HEK293T (cell line): ENCODE data around the gene RHBDD1.

Experiments
- BHLHE40 ChIP-seq: fragments of 450-650 bp; IDR thresholded peaks from 2 replicates; pipeline ENCODE4 v1.6.1; 2016; ENCODE audit warnings: mild to moderate bottlenecking, moderate library complexity, borderline replicate concordance
- CTBP1 ChIP-seq: fragments of 450-650 bp; IDR thresholded peaks from 2 replicates; pipeline ENCODE4 v1.6.1; 2016; ENCODE audit warnings: borderline replicate concordance
- FOXM1 ChIP-seq: fragments of 450-650 bp; IDR thresholded peaks from 2 replicates; pipeline ENCODE4 v1.6.1; 2017; ENCODE audit warnings: mild to moderate bottlenecking, borderline replicate concordance
- L3MBTL2 ChIP-seq: fragments of 450-650 bp; conservative IDR thresholded peaks from 2 replicates; pipeline ENCODE4 v1.6.1; 2016; ENCODE audit warnings: mild to moderate bottlenecking
- LEF1 ChIP-seq: fragments of 450-650 bp; IDR thresholded peaks from 2 replicates; pipeline ENCODE4 v1.6.1; 2017; ENCODE audit warnings: mild to moderate bottlenecking, borderline replicate concordance
- NFRKB ChIP-seq: fragments of 450-650 bp; IDR thresholded peaks from 2 replicates; pipeline ENCODE4 v1.6.1; 2016; ENCODE audit warnings: mild to moderate bottlenecking, moderate library complexity
- SUZ12 ChIP-seq: fragments of 450-650 bp; IDR thresholded peaks from 2 replicates; pipeline ENCODE4 v1.6.1; 2016; ENCODE audit warnings: mild to moderate bottlenecking
- TARDBP ChIP-seq: fragments of 450-650 bp; IDR thresholded peaks from 2 replicates; pipeline ENCODE4 v1.6.1; 2016
- TF ChIP-seq, protein P1 (sequence below): fragments of 450-650 bp; IDR thresholded peaks from 2 replicates; pipeline ENCODE4 v1.6.1; 2016

DNA sequence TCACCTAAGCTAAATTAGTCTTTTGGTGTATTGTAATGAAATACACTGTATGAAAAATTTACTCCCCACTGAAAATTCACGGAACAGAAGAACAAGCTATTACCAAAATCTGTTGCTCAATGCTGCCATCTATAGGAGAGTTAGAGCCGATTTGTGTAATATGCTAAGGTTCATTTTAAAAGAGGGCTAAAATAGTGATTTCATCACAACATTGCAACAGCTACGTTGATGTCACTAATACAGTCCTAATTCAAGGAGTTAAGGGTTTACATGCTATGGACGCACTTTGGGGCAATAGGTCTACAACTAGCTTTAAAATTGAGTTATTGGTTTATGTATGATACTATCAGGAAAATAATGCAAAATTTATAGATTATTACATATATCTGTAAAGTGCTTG is 33.3 kb upstream of the RHBDD1 start:
- TF ChIP-seq LEF1 (no peak), NFRKB (no peak), BHLHE40 (no peak), L3MBTL2 (no peak), CTBP1 (no peak), TARDBP (no peak), FOXM1 (no peak), SUZ12 (no peak)
- TF ChIP-seq, protein P1, sequence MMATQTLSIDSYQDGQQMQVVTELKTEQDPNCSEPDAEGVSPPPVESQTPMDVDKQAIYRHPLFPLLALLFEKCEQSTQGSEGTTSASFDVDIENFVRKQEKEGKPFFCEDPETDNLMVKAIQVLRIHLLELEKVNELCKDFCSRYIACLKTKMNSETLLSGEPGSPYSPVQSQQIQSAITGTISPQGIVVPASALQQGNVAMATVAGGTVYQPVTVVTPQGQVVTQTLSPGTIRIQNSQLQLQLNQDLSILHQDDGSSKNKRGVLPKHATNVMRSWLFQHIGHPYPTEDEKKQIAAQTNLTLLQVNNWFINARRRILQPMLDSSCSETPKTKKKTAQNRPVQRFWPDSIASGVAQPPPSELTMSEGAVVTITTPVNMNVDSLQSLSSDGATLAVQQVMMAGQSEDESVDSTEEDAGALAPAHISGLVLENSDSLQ, result no peak
